SK-N-MC (cell line): ENCODE results near the gene DHRS7B.

Experiments
- EZH2 ChIP-seq: fragments of 200-600 bp; sonication (generic); IDR thresholded peaks from one replicate; pipeline ENCODE4 v1.6.1; 2017; ENCODE audit warnings: antibody characterized with exemption
- POLR2AphosphoS5 ChIP-seq: IDR thresholded peaks from 2 replicates; pipeline ENCODE4 v1.6.1; 2012; ENCODE audit warnings: mild to moderate bottlenecking, low read depth, low read length, borderline replicate concordance

DNA sequence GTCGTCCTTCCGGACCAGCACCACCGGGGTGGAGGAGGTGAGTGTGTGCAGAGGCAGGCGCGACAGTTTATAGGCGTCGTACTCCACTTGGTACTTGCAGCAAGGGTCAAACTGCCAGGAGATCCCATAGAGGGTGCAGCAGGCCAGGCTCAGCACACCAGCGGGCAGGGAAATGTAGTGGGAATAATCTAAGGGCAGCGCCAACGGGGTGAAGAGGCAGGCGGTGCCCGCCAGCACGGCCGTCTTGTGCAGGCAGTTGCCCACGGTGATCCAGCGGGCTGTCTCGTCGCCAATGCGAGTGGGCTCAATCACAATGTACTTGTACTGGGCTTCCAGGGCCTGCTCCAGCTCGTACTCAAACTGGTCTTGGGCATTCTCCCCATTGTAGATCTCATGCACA lies 71.6 kb downstream of the DHRS7B start:
- TF ChIP-seq POLR2AphosphoS5 (no peak), EZH2 (no peak)
